Measurements from ENCODE around the gene TMEM270. TPM values are rescaled to one million over a fixed set of nuclear protein-coding genes. Genes with fewer than 3 reads are reported as not detected.

Gene TMEM270
- polyA plus RNA-seq, 3 donors: not detected

DNA sequence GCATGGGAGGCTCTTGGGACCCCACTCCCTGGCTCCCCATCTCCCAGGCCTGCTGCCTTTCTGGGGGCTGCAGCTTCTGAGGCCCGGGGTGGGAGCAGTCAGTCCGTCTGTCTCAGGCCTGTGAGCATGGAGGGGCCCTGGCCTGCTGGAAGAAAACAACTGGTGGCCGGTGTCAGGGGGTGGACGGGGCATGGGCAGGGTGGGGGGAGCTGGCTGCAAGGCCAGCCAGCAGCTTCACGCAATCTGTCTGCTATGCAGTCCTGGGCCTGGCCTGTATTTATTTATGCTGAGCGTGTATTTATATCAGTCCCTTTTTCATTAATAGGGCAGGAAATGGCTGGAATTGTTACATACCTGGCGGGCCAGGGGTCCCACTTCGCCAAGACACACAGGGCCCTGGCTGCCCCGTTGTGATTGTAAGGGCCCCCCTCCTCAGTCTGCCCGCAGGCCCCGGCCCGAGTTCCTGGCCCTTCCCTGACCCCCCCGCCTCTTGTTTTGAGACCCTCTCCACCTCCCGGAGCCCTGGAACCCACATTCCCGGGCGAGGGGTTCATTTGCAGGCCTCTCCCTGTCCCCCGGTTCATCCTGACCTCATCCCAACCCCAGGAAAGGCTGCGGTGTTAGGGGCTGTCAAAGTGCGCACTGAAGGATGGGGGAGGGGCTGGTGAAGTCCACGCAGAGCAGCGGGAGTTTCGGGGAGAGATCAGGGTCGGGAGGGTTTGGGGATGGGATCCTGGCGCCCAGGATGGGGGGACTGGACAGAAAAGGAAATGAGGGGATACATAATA lies 8.2 kb downstream of the TMEM270 start:
- H3K27ac Mint-ChIP-seq: no peak overlapping the region
- H3K4me1 Mint-ChIP-seq: no peaks in the 10 kb centered on the region
- 95% methylated on average over 14 of the region's 24 CpGs for WGBS (ENCODE audit: insufficient coverage)
- peaks cover 0 to 1% (median 0%) of the 10 kb centered on the region in 7 donors for H3K9me3 Mint-ChIP-seq
- no peaks in the 10 kb centered on the region for H3K4me1 ChIP-seq (ENCODE audit: control insufficient read depth in 1 of 2, insufficient read depth in 2 of 2, low read length in 2 of 2)
- no peak overlapping the region for H3K27ac ChIP-seq (ENCODE audit: low read depth in 1 of 2, low read length in 2 of 2)
- intact Hi-C loops (cut with micrococcal nuclease): no loop called here
- no peaks in the 10 kb centered on the region for H3K27me3 ChIP-seq (ENCODE audit: control insufficient read depth in 2 of 2, insufficient read depth in 2 of 2, low read length in 2 of 2)
- no peaks in the 10 kb centered on the region for H3K9me3 ChIP-seq (replicated peaks in 1 of 2; ENCODE audit: control insufficient read depth in 1 of 2, insufficient read depth in 1 of 2, low read length in 2 of 2)
- no peaks in the 10 kb centered on the region for H3K79me2 ChIP-seq (ENCODE audit: insufficient read depth, low read length)
- H3K36me3 Mint-ChIP-seq: no peaks in the 10 kb centered on the region
- H3K9ac ChIP-seq (ENCODE audit: insufficient read depth, low read length, poor library complexity, severe bottlenecking): no peak overlapping the region
- no peak overlapping the region for H3K4me2 ChIP-seq (replicated peaks; ENCODE audit: extremely low read depth, low read length, poor library complexity, severe bottlenecking)
- peaks cover 1 to 9% (median 3%) of the 10 kb centered on the region in 3 donors for H3K27me3 Mint-ChIP-seq (ENCODE audit: low read depth in 3 of 3)
- no peaks in the 10 kb centered on the region for H3K36me3 ChIP-seq (replicated peaks in 1 of 2; ENCODE audit: control insufficient read depth in 1 of 2, insufficient read depth in 2 of 2, low read length in 2 of 2)
- TF ChIP-seq CTCF (IDR thresholded peaks at IDR 0.05): no peak
- no peak for DNase-seq
- H3K4me3 ChIP-seq (replicated peaks in 1 of 3; ENCODE audit: low read depth in 2 of 3, low read length in 3 of 3): no peak overlapping the region
- H3K4me3 Mint-ChIP-seq: no peak overlapping the region
- no peak overlapping the region for H2AFZ ChIP-seq (ENCODE audit: insufficient read depth, low read depth, low read length, poor library complexity, severe bottlenecking)
- no peaks in the 10 kb centered on the region for H4K20me1 ChIP-seq (ENCODE audit: insufficient read depth, low read length)

GRCh38 chr7:73870041-73870492 lies 9.1 kb downstream of the TMEM270 start:
- Histone ChIP-seq H3K36me3 (replicated peaks in 1 of 2; ENCODE audit: control insufficient read depth in 1 of 2, insufficient read depth in 2 of 2, low read length in 2 of 2) (no peaks in the 10 kb centered on the region), H3K9ac (ENCODE audit: insufficient read depth, low read length, poor library complexity, severe bottlenecking) (no peak overlapping the region), H3K9me3 (replicated peaks in 1 of 2; ENCODE audit: control insufficient read depth in 1 of 2, insufficient read depth in 1 of 2, low read length in 2 of 2) (no peaks in the 10 kb centered on the region), H3K4me2 (replicated peaks; ENCODE audit: extremely low read depth, low read length, poor library complexity, severe bottlenecking) (no peak overlapping the region), H3K4me3 (replicated peaks in 1 of 3; ENCODE audit: low read depth in 2 of 3, low read length in 3 of 3) (no peak overlapping the region), H3K4me1 (ENCODE audit: control insufficient read depth in 1 of 2, insufficient read depth in 2 of 2, low read length in 2 of 2) (no peaks in the 10 kb centered on the region), H2AFZ (ENCODE audit: insufficient read depth, low read depth, low read length, poor library complexity, severe bottlenecking) (no peak overlapping the region), H3K79me2 (ENCODE audit: insufficient read depth, low read length) (no peaks in the 10 kb centered on the region), H3K27ac (ENCODE audit: low read depth in 1 of 2, low read length in 2 of 2) (no peak overlapping the region), H3K27me3 (ENCODE audit: control insufficient read depth in 2 of 2, insufficient read depth in 2 of 2, low read length in 2 of 2) (no peaks in the 10 kb centered on the region), H4K20me1 (ENCODE audit: insufficient read depth, low read length) (no peaks in the 10 kb centered on the region)
- no peak for DNase-seq
- 92% methylated on average over 9 of the region's 15 CpGs for WGBS (ENCODE audit: insufficient coverage)
- H3K27ac Mint-ChIP-seq: no peak overlapping the region
- no peak overlapping the region for H3K4me3 Mint-ChIP-seq
- intact Hi-C loops (cut with micrococcal nuclease): no loop called here
- H3K36me3 Mint-ChIP-seq: no peaks in the 10 kb centered on the region
- H3K9me3 Mint-ChIP-seq: peaks cover 0 to 1% (median 0%) of the 10 kb centered on the region in 7 donors
- no peaks in the 10 kb centered on the region for H3K4me1 Mint-ChIP-seq
- peaks cover 3 to 10% (median 6%) of the 10 kb centered on the region in 3 donors for H3K27me3 Mint-ChIP-seq (ENCODE audit: low read depth in 3 of 3)
- TF ChIP-seq CTCF (IDR thresholded peaks at IDR 0.05): no peak

Measured in CD14-positive monocyte (primary cell).